GM23338 (cell line): ENCODE results near the gene R3HCC1L. TPM values are rescaled to one million over a fixed set of nuclear protein-coding genes. Genes with fewer than 3 reads are reported as not detected.

Source experiments
- ATAC-seq: fragments of 200-7000 bp; cut with Tn5 transposase; 3 replicates; pipeline ENCODE4 v1.9.1; 2020
- DNase-seq: peaks from one replicate; pipeline ENCODE4 v3.0.0-alpha.2; 2015; ENCODE audit warnings: low spot score
- H2AFZ ChIP-seq: fragments of 200-600 bp; sonication (generic); 2 replicates; pipeline ENCODE4 v1.8.0; 2016; ENCODE audit warnings: antibody characterized with exemption, mild to moderate bottlenecking, moderate library complexity
- H3F3A ChIP-seq: fragments of 200-600 bp; sonication (generic); replicated peaks from 2 replicates; pipeline ENCODE4 v1.8.0; 2017; ENCODE audit warnings: antibody characterized with exemption, mixed run types, low read depth
- H3K27ac ChIP-seq: fragments of 200-600 bp; sonication (generic); 2 replicates; pipeline ENCODE4 v1.6.1; 2016; ENCODE audit warnings: low read depth
- H3K27me3 ChIP-seq: fragments of 200-600 bp; sonication (generic); 2 replicates; pipeline ENCODE4 v1.8.0; 2016; ENCODE audit warnings: mild to moderate bottlenecking, mixed run types, moderate library complexity; ENCODE audit not compliant: insufficient read depth
- H3K36me3 ChIP-seq: fragments of 200-600 bp; sonication (generic); 2 replicates; pipeline ENCODE4 v1.8.0; 2016; ENCODE audit warnings: mild to moderate bottlenecking; ENCODE audit not compliant: insufficient read depth
- H3K4me1 ChIP-seq: fragments of 200-600 bp; sonication (generic); 2 replicates; pipeline ENCODE4 v1.8.0; 2016; ENCODE audit warnings: mild to moderate bottlenecking, moderate library complexity; ENCODE audit not compliant: insufficient read depth
- H3K4me2 ChIP-seq: fragments of 200-600 bp; sonication (generic); 2 replicates; pipeline ENCODE4 v1.7.1; 2017; ENCODE audit warnings: mixed run types
- H3K4me3 ChIP-seq: fragments of 200-600 bp; sonication (generic); 2 replicates; pipeline ENCODE4 v1.6.1; 2016; ENCODE audit warnings: mixed run types
- H3K79me2 ChIP-seq: fragments of 200-600 bp; sonication (generic); replicated peaks from 2 replicates; pipeline ENCODE4 v1.8.0; 2017; ENCODE audit warnings: mild to moderate bottlenecking; ENCODE audit not compliant: insufficient read depth
- H3K9me2 ChIP-seq: fragments of 200-600 bp; sonication (generic); 2 replicates; pipeline ENCODE4 v1.8.0; 2017; ENCODE audit not compliant: insufficient read depth
- H4K20me1 ChIP-seq: fragments of 200-600 bp; sonication (generic); replicated peaks from 2 replicates; pipeline ENCODE4 v1.8.0; 2017; ENCODE audit warnings: mild to moderate bottlenecking; ENCODE audit not compliant: insufficient read depth
- H3K27ac Mint-ChIP-seq: 2 replicates; pipeline ENCODE4 v1.8.0; 2020; ENCODE audit warnings: inconsistent platforms, mild to moderate bottlenecking, moderate library complexity, mixed read lengths
- H3K27me3 Mint-ChIP-seq: 3 replicates; pipeline ENCODE4 v1.8.0; 2022; ENCODE audit warnings: low read depth, mild to moderate bottlenecking, moderate library complexity, mixed read lengths, inconsistent platforms; ENCODE audit not compliant: insufficient read depth, poor library complexity
- H3K36me3 Mint-ChIP-seq: 3 replicates; pipeline ENCODE4 v1.8.0; 2021; ENCODE audit warnings: low read depth, mild to moderate bottlenecking, inconsistent platforms, moderate library complexity, mixed read lengths
- H3K4me1 Mint-ChIP-seq: 3 replicates; pipeline ENCODE4 v1.8.0; 2020; ENCODE audit warnings: mild to moderate bottlenecking, inconsistent platforms, mixed read lengths
- H3K4me3 Mint-ChIP-seq: 3 replicates; pipeline ENCODE4 v1.8.0; 2021; ENCODE audit warnings: moderate library complexity, mild to moderate bottlenecking, inconsistent platforms, mixed read lengths
- H3K9me3 Mint-ChIP-seq: 3 replicates; pipeline ENCODE4 v1.8.0; 2020; ENCODE audit warnings: moderate library complexity, mild to moderate bottlenecking, inconsistent platforms, mixed read lengths
- ETS1 ChIP-seq: IDR thresholded peaks from 2 replicates; pipeline ENCODE4 v1.6.1; 2016; ENCODE audit warnings: antibody characterized with exemption
- EZH2 ChIP-seq: fragments of 200-600 bp; sonication (generic); IDR thresholded peaks from one replicate; pipeline ENCODE4 v1.8.0; 2017; ENCODE audit warnings: antibody characterized with exemption, mild to moderate bottlenecking, low read depth; ENCODE audit not compliant: unreplicated experiment
- EZH2phosphoT487 ChIP-seq: fragments of 200-600 bp; sonication (generic); IDR thresholded peaks from one replicate; pipeline ENCODE4 v1.8.1; 2018; ENCODE audit warnings: antibody characterized with exemption; ENCODE audit not compliant: unreplicated experiment
- JUNB ChIP-seq: IDR thresholded peaks from one replicate; pipeline ENCODE4 v1.6.1; 2016; ENCODE audit warnings: antibody characterized with exemption; ENCODE audit not compliant: unreplicated experiment
- NANOG ChIP-seq: IDR thresholded peaks from 2 replicates; pipeline ENCODE4 v1.6.1; 2016; ENCODE audit warnings: antibody characterized with exemption, borderline replicate concordance
- POLR2AphosphoS5 ChIP-seq: IDR thresholded peaks from 2 replicates; pipeline ENCODE4 v1.6.1; 2016; ENCODE audit warnings: antibody characterized with exemption, low read depth
- REST ChIP-seq: IDR thresholded peaks from one replicate; pipeline ENCODE4 v1.6.1; 2018; ENCODE audit warnings: antibody characterized with exemption; ENCODE audit not compliant: unreplicated experiment
- STAT1 ChIP-seq: IDR thresholded peaks from one replicate; pipeline ENCODE4 v1.6.1; 2016; ENCODE audit warnings: antibody characterized with exemption; ENCODE audit not compliant: unreplicated experiment
- ZNF114 ChIP-seq: fragments of 250-450 bp; sonication (Bioruptor Pico); IDR thresholded peaks from 2 replicates; pipeline ENCODE4 v1.5.0; 2020; ENCODE audit warnings: mild to moderate bottlenecking, moderate library complexity
- ZNF462 ChIP-seq: fragments of 250-450 bp; sonication (Bioruptor Pico); IDR thresholded peaks from 2 replicates; pipeline ENCODE4 v1.5.0; 2020; ENCODE audit warnings: mild to moderate bottlenecking, moderate library complexity
- polyA plus RNA-seq: library from polyadenylated mRNA; unstranded; fragments of >200 nt; fragmentation: Nextera tagmentation; extraction: Ambion mirVana; gene quantifications from 2 replicates; pipeline ENCODE4 v1.2.1, GENCODE V29; 2016
- total RNA-seq: library from RNA; depleted of rRNA; stranded (reverse); fragments of >200 nt; shearing (Covaris generic); gene quantifications from 2 replicates; pipeline ENCODE4 v1.2.3, GENCODE V29; 2014

R3HCC1L gene
- total and polyA plus RNA-seq, 2 experiments from 2014 or later, result 9.3 to 15.8 TPM

GRCh38 chr10:98167191-98167590 is 32.7 kb downstream of the R3HCC1L start:
- no peaks in the 10 kb centered on the region for H4K20me1 ChIP-seq
- H3K36me3 Mint-ChIP-seq, result peaks cover 17% of the 10 kb centered on the region; the same call in 2 of the 3 replicates

More at GRCh38 chr10:98167191-98167590, 32.7 kb downstream of the R3HCC1L start:
- H3K4me3 ChIP-seq, result no peak overlapping the region
- Mint-ChIP-seq H3K9me3 (no peaks in the 10 kb centered on the region), H3K27ac (0 out of 2 replicates have a peak overlapping the region, but pooled peaks have one; percentile 38), H3K4me3 (no peak overlapping the region), H3K27me3 (peaks cover 2% of the 10 kb centered on the region), H3K4me1 (peaks cover 45% of the 10 kb centered on the region)
- H3K27me3 ChIP-seq, result no peaks in the 10 kb centered on the region
- no peak overlapping the region for H2AFZ ChIP-seq
- TF ChIP-seq NANOG, result no peak
- no peak for TF ChIP-seq POLR2AphosphoS5
- TF ChIP-seq ZNF462 (CRISPR knock-in tag), result no peak
- no peak for TF ChIP-seq EZH2
- TF ChIP-seq JUNB, result no peak
- no peak for TF ChIP-seq REST
- no peak for TF ChIP-seq ETS1
- no peak for TF ChIP-seq STAT1
- no peak for TF ChIP-seq ZNF114 (CRISPR knock-in tag)
- TF ChIP-seq EZH2phosphoT487, result no peak
- peaks cover 37% of the 10 kb centered on the region for H3K4me1 ChIP-seq
- no peak for DNase-seq
- H3K36me3 ChIP-seq, result no peaks in the 10 kb centered on the region
- H3K79me2 ChIP-seq, result peaks cover 4% of the 10 kb centered on the region; the same call in 1 of the 2 replicates
- H3F3A ChIP-seq, result no peaks in the 10 kb centered on the region
- H3K9me2 ChIP-seq, result no peaks in the 10 kb centered on the region
- no peak for ATAC-seq
- H3K4me2 ChIP-seq, result peak overlapping the region; percentile 69
- H3K27ac ChIP-seq, result peak overlapping the region; percentile 71
